ENCODE data around the gene BTN1A1.
"Not testable (repeated sequence)": the region's sequence is repeated elsewhere in the genome, so short reads cannot be mapped to it uniquely, and the experiment has no call there.

The BTN1A1 gene

DNA sequence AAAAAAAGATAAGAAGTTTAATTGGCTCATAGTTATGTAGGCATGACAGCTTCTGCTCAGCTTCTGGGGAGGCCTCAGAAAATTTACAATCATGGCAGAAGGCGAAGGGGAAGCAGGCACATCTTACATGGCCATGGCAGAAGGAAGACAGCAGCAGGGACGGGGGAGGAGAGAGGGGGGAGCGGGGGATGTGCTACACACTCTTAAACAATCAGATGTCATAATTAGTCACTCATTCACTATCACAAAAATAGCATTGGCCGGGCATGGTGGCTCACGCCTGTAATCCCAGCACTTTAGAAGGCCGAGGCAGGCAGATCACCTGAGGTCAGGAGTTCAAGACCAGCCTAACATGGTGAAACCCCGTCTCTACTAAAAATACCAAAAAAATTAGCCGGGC lies 10.9 kb downstream of the BTN1A1 start:
- not testable (repeated sequence) for DNase-seq (ENCODE audit: low read depth, low spot score)

DNA sequence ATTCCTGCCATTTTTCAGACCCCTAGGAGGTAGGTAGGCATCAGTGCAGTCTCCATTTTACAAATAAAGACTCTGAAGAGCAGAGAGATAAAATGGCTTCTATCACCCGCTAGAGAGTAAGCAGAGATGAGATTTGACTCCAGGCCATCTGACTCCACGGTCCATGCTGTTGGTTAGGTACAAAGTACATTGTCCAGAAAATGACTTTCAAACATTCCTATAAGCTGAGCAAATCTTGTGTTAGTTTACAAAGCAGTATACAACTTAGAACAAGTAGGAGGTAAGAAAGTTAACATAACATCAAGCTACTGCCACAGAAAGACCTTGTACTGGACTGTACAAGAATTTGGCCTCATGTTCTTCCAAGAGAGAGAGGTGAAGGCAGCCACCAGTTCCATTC lies 14.9 kb downstream of the BTN1A1 start:
- DNase-seq (ENCODE audit: low read depth, low spot score): no peak

DNA sequence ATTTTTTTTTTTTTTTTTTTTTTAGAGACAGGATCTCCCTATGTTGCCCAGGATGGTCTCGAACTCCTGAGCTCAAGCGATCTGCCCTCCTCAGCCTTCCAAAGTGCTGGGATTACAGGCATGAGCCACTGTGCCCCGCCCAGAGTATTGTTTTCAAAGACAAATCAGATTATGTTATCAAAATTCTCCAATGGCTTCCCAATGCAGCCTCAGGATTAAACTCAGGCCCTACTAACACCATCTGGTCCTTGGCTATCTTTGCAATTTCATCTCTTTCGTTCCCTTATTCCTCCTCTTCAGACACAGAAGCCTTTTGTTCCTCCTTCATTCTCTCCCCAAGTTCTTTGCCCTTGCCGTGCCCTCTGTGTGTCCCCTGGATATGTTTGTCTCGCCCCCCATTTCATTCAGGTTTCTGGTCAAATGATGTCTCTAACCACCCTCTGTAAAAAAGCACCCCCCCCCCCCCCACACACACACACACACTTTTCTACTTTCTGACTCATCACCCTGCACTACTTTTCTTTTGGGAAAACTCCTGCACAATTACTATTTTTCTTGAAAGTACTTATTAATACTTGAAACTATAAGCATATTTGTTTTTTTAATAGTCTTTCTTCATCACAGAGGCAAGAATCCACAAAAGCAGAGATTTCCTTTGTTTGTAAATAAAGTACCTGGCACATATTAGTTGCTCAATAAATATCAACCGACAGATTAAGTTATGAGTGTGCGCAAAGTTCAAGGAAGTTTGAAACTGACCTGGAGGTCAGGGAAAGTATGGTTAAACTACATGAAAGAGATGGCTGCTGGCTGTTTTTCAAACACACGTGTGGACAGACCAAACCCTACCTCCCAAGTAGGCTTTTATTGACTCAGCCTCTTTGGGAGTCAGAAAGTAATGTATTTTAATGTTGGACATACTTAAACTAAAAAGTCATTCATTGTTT lies 16.7 kb downstream of the BTN1A1 start:
- no peak for DNase-seq (ENCODE audit: low read depth, low spot score)

DNA sequence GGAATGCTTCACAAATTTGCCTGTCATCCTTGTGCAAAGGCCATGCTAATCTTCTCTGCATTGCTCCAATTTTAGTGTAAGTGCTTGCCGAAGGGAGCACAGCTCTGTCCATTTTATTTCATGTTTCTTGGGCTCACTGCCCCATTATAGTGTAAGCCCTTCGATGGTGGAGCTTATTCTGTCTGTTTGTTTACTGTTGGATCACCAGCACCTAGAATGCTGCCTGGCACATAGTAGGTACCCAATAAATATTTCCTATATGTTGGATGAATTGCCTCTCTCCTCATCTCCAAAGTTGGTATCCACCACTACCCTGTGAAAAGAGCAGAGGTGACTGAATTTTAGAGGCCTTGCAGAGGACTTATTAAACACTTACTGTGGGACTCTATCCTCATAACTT lies 19.3 kb downstream of the BTN1A1 start:
- no peak for DNase-seq (ENCODE audit: low read depth, low spot score)

DNA sequence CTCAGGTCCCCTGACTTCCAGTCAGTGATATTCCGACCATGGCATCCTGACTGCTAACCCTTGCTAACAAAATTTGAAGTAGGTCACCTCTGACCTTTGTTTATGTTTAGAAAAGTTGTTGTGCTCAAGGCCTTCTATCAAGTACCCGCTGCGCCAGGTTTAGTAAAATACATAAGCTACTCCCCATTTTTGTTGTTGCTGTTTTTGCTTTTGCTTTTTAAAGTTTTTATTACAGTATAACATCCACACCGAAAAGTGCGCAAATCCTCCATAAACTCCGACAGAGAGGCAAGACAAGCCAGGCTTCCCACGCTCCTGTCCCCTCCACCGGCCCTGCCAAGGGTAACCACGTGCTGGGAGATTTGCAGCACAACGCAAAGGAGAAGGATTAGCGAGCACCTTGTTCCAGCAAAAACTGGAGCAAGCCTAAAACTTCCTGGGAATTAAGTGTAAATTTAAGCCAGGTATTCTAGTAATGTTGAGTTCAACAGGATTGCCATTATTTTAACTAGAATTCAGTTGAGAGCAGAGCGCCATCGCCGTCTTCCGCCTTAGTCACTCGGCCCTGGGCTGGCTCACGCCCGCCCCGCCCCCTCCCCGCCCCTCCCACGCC lies 20.2 kb downstream of the BTN1A1 start:
- no peak for DNase-seq (ENCODE audit: low read depth, low spot score)

DNA sequence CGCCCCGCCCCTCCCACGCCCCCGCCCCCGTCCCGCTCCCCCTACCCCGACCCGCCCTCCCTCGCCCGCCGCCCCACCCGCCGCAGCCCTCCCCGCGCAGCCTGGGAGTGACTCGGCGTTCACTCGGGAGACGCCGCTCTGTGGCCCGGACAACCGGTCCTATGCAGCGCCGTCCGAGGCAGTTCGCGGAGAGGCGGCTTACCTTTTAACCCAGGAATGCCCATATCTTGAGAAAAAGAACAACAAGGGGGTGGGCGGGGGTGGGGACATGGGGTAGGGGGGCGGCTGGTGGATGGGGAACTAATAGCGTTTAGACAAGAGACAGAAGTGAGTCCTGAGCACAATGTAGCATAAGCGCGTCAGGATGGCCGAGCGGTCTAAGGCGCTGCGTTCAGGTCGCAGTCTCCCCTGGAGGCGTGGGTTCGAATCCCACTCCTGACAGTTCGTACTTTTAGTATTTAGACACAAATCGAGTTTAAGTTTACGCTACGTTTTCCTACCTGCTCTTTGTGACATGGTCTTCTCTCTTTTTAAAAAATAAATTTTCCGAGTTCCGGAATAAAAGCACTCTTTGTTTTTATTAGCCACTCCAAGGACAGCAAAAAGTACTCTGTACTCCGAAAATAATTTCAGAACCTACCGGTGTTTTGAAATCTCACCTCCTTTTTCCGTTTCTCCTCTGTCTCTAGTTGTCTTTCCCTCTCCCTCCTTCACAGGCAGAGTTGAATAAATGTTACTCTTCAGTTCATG lies 20.9 kb downstream of the BTN1A1 start:
- DNase-seq (ENCODE audit: low read depth, low spot score): peak; percentile 59

DNA sequence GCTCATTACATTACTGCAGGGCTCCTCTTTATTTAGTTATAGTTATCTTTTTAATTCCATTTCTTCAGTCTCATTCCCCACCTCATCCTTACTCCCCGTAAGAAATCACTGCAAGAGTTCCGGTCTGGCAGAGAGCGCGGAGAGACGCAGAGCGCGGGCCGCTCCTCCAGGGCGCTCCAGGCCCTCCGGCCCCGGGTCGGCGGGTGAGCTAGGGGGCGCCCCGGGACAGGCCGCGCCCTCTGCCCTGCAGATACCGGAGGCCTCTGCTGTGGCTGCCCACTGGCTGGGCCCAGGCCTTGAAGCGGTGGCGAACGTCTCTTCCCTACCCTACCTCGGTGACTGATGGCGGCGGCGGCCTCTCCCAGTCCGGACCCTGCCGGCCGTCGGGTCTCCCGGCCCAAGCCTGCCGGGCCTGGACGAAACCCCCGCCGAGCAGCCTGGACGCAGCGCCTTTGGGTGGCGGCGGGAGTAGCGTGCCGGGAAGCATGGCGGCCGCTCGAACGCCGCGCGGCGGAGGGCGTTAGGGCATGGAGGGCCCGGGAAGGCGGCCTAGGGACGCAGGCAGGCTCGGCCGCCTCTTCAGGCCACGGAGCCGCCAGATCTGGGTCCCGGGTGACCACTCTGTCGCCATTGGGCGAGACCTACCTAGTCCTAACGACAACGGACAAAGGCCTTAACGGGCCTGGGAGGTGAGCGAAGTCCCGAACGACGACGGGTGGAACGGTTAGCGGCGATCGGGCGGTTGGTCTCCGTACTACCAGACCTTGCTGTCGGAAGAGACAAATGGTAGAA lies 21.7 kb downstream of the BTN1A1 start:
- DNase-seq (ENCODE audit: low read depth, low spot score): peak; percentile 40

DNA sequence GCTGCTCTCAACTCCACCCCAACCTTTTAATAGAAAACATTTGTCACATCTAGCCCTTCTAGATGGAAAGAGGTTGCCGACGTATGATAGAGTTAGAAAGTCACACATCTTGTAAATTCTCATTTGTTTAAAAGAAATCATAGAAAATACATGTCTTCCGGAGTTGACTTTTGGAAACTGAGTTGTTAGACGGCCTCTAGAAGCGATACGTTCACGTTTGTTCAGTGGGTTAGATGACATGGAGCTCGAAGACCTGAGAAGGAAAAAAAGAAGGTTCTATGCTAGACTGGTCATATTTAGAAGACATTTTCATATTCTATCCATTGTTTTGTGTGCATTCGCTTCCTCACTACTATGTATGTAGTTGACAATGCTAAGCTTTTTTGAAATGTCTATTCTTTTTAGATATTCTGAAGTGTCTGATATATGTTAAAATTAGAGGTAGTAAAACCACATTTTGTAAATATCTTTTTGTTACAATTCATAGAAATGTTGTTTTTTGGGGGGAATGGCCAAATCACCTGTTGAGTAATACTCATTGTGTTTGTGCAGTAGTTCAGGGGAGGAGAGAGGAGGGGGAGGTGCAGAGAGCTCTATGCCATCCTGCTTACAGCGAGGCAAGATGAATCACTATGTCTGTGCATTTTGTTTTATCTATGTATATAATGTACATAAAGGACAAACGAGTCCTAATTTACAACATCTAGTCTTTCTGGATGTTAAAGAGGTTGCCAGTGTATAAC lies 22.6 kb downstream of the BTN1A1 start:
- not testable (repeated sequence) for DNase-seq (ENCODE audit: low read depth, low spot score)

DNA sequence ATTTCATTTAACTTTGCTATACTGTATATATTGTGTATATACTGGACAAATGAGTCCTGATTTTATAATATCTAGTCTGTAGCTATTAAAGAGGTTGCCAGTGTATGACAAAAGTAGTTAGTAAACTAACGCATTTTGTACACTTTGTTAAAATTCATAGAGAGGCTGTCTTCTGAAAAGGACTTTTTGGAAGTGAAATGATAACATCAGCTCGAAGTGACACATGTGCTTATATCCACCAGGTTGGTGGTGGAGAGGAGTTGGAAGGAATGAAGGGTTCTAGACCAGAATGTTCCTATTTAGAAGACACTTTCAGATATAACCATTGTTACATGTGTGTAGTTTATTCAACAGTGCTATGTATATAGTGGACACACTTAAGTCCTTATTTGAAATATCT lies 24.2 kb downstream of the BTN1A1 start:
- DNase-seq (ENCODE audit: low read depth, low spot score): not testable (repeated sequence)

DNA sequence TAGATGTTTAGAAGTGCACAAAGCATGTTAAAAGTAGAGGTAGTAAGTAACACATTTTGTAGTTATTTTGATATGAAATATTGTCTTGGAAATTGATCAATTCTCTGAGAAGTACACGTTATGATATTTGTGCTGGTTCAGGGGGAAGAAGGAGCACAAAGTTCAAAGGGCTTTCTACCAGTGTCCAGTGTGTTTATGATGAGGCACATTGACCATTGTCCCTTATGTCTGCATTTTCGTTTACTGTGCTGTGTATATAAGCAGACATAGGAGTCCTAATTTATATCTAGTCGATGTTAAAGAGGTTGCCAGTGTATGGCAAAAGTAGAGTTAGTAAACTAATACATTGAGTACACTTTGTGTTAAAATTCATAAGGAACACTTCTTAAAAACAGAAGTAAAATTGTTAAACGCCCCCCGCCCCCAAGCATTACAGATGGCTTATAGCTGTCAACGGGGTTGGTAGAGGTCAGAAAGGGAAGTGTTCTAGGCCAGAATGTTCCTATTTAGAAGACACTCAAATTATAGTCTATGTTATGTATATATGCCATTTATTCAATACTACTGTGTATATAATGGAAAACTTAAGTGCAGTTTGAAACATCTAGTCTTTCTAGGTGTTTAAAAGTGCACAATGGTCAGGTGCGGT lies 24.7 kb downstream of the BTN1A1 start:
- DNase-seq (ENCODE audit: low read depth, low spot score): no peak

DNA sequence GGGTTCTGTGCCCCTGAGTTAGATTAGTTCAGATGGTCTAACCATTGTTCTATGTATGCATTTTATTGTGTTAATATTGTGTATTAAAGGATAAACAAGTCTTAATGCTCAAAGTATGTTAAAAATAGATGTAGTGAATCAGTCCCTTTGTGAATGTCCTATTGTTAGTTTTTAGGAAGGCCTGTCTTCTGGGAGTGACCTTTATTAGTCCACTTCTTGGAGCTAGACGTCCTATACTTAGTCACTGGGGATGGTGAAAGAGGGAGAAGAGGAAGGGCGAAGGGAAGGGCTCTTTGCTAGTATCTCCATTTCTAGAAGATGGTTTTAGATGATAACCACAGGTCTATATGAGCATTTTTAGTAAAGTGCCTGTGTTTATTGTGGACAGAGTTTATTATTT lies 25.7 kb downstream of the BTN1A1 start:
- no peak for DNase-seq (ENCODE audit: low read depth, low spot score)

DNA sequence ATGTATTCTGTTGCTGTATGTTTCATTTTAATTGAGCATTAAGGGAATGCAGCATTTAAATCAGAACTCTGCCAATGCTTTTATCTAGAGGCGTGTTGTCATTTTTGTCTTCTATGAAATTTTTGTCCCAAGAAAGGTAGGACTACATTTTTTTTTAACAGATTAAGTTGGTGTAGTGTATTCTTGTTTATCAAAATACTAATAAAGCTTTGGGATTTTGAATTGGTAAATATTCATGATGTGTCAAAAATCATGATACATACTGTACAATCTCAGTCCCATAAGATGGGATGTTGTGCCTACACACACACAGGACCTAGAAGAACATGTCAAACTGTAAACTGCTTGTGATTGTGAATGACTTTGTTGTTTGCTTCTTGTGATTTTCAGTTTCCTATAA lies 26.8 kb downstream of the BTN1A1 start:
- DNase-seq (ENCODE audit: low read depth, low spot score): no peak

DNA sequence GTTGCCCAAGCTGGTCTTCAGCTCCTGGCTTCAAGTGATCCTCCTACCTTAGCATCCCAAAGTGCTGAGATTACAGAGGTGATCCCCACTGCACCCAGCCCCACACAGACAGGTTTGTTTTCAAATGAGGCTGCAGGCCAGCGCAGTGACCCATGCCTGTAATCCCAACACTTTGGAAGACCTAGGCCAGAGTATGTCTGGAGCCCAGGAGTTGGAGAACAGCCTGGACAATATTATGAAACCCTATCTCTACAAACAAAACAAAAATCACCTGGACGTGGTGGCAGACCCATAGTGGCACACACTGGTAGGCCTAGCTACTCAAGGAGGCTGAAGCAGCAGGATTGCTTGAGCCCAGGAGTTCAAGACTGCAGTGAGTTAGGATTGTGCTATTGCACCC lies 30.1 kb downstream of the BTN1A1 start:
- DNase-seq (ENCODE audit: low read depth, low spot score): no peak

DNA sequence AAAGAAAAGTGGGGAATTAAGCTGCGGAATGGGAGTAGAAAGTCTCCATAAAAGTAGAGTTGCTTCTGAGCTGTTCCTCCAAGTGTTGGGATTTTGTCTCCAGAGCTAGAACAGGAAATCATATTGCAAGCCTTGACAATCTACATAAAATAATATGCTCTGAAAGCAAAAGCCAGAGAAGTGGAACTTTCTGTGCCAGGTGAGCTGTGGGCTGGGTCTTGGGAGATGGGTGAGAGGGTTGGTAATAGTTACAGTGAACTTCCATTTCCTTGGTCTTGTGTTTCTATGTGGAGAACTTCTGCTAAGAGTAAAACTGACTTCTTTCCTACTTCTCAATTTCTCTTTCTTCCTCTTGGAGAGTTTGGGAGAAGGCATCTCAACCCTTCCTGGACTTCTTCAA lies 31.8 kb downstream of the BTN1A1 start:
- DNase-seq (ENCODE audit: low read depth, low spot score): no peak

DNA sequence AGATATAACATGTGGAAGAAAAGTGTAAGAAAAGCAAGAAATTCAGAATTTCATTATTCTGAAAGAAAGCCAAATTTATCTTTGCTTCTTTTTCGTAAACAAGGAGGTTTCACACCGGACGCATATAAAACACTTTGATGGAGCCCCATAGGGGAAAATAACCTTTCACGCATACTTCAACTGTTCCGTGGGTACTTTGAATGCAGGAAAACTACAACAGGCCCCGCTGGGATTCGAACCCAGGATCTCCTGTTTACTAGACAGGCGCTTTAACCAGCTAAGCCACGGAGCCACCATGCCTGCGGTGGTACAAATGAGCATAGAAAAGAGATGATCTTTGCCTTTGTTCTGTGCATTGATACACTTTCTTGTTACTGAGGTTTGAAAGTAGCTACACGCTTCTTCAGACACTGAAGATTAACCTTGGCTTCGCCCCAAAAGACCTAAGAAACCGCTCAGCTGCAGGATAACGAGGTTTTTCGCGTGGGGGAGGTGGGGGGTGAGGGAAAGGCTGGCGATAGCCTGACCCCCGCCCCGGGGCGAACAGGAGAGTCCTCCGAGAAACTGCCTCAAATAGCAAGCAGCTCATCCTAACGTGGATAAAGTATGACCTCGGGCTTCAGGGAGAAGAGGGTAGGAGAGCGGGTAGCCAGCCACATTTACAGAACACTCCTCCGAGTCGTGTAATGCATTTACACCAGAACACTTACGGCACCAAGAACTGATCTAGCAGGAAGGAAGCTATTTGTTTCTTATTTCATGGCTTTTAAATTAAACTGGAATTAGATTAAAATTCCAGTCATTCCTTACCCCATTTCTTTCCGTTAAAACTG lies 32.8 kb downstream of the BTN1A1 start:
- peak; percentile 76 for DNase-seq (ENCODE audit: low read depth, low spot score)

DNA sequence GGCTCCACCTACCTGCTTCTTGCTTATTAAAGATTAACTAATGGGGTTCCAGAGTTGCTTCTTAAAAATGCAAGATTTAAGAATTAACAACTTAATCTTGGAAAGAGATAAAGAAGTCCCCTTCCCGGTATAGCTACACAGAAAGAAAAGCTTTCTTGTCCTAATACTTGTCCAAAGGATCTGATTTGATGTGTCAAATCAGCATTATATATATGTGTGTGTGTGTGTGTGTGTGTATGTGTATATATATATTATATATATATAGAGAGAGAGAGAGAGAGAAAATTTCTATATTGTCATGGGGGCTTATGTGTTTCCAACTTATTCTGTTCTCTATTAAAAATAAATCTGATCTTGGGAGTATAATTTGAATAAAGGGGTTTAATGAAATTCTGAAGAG lies 33.4 kb downstream of the BTN1A1 start:
- DNase-seq (ENCODE audit: low read depth, low spot score): no peak

DNA sequence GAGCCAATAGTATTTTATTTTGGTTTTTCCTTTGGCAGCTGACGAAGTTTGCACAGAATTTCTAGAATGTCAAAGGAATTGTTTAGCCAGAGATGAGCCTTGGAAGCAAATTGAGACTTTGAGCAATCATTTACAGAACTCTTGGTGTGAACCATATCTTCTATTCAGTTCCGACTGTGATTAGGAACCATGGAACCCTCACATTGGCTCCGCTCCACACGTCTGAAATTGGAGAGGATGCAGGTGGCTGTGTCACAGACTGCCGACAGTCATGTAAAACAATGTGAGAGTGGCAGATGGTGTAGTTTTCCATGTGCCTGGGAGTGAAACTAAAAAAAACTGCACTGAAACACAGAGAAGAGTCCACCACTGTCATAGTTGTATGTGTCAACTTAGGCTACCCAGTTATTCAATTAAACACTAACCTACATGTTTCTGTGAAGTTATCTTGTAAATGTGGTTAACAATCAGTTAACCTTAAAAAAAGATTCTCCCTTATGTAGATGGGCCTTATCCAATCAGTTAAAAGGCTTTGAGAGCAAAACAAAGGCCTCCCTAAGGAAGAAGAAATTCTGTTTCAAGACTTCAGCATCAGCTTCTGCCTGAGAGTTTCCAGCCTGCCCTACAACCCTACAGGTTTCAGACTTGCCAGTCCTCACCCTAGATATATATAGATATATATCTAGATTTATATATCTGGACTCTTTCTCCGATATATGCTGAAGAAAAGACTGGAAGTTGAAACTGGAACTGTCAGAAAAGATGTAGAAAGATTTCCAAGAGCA lies 34.8 kb downstream of the BTN1A1 start:
- DNase-seq (ENCODE audit: low read depth, low spot score): no peak

DNA sequence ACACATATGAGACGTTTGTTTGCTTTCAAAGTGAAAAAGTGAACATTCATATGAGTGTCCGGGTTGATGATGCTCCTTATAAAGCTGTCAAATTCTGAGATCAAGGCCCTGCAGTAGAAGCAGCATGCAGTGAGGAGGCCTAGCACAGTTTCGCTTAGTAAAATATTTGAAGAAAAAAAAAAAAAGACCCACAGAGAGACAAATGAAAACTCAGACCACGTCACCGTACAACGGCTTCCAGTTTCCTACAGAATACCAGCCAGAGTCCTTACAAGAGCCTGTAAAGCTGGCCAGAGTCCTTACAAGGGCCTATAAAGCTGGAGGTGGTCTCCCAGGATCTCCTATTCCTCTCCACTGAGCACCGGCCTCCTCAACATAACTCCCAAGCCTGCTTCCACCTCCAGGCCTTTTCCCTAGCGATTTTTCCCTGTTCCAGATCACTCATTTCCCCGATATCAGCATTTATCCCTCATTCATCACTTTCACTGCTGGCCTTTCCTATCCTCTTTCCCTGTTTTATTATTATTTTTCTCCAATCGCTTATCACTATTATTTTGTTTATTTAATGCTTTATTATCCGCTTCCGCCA lies 36.6 kb downstream of the BTN1A1 start:
- no peak for DNase-seq (ENCODE audit: low read depth, low spot score)
